HG03442 (cell line): ENCODE results near the gene TFCP2L1.
"Not testable (repeated sequence)": the region's sequence is repeated elsewhere in the genome, so short reads cannot be mapped to it uniquely, and the experiment has no call there.

Experiments used
- ATAC-seq: cut with Tn5 transposase; IDR thresholded peaks from one replicate; pipeline ENCODE4 v1.9.1; 2021; ENCODE audit warnings: mild to moderate bottlenecking, moderate library complexity; ENCODE audit not compliant: unreplicated experiment

TFCP2L1 gene

GRCh38 chr2:121272596-121272995 lies 12.4 kb downstream of the TFCP2L1 start:
- ATAC-seq = no peak

- not testable (repeated sequence) for ATAC-seq
Observed at GRCh38 chr2:121269436-121269835, 15.6 kb downstream of the TFCP2L1 start.

GRCh38 chr2:121266543-121267106 lies 18.4 kb downstream of the TFCP2L1 start:
- ATAC-seq = no peak

GRCh38 chr2:121263996-121264715 lies 20.8 kb downstream of the TFCP2L1 start:
- no peak for ATAC-seq

- ATAC-seq = no peak
Observed at GRCh38 chr2:121260370-121261154, 24.4 kb downstream of the TFCP2L1 start.

- ATAC-seq = no peak
Observed at GRCh38 chr2:121258051-121258450, 27.0 kb downstream of the TFCP2L1 start.

GRCh38 chr2:121257480-121257840 lies 27.5 kb downstream of the TFCP2L1 start:
- peak; percentile 43 for ATAC-seq

GRCh38 chr2:121256720-121257479 lies 28.1 kb downstream of the TFCP2L1 start:
- ATAC-seq = peak; percentile 13

- no peak for ATAC-seq
Observed at GRCh38 chr2:121255358-121255757, 29.6 kb downstream of the TFCP2L1 start.

- ATAC-seq = no peak
Observed at GRCh38 chr2:121254748-121255147, 30.3 kb downstream of the TFCP2L1 start.

- no peak for ATAC-seq
Observed at GRCh38 chr2:121253674-121254240, 31.2 kb downstream of the TFCP2L1 start.

- ATAC-seq = no peak
Observed at GRCh38 chr2:121253021-121253673, 31.9 kb downstream of the TFCP2L1 start.

GRCh38 chr2:121251497-121251896 lies 33.5 kb downstream of the TFCP2L1 start:
- ATAC-seq = no peak

- no peak for ATAC-seq
Observed at GRCh38 chr2:121248766-121249343, 36.1 kb downstream of the TFCP2L1 start.

- no peak for ATAC-seq
Observed at GRCh38 chr2:121247971-121248370, 37.0 kb downstream of the TFCP2L1 start.

GRCh38 chr2:121247534-121247933 lies 37.5 kb downstream of the TFCP2L1 start:
- ATAC-seq = no peak

- ATAC-seq = no peak
Observed at GRCh38 chr2:121246704-121247255, 38.2 kb downstream of the TFCP2L1 start.

- ATAC-seq = no peak
Observed at GRCh38 chr2:121245913-121246312, 39.1 kb downstream of the TFCP2L1 start.

GRCh38 chr2:121245120-121245820 lies 39.7 kb downstream of the TFCP2L1 start:
- ATAC-seq = no peak
